NCI-H774 (cell line): Measurements from ENCODE around the gene NOC2L.
"Not testable (repeated sequence)": the region's sequence is repeated elsewhere in the genome, so short reads cannot be mapped to it uniquely, and the experiment has no call there.

Source experiments
- DNase-seq: peaks from one replicate; lab custom pipeline; 2025; lab: John Stamatoyannopoulos, UW

Gene NOC2L

GRCh38 chr1:993379-993995 lies 34.4 kb upstream of the NOC2L start:
- DNase-seq = no peak

- no peak for DNase-seq
Observed at GRCh38 chr1:992362-992761, 33.3 kb upstream of the NOC2L start.

GRCh38 chr1:991895-992294 lies 32.8 kb upstream of the NOC2L start:
- no peak for DNase-seq

- DNase-seq = not testable (repeated sequence)
Observed at GRCh38 chr1:991275-991674, 32.2 kb upstream of the NOC2L start.

GRCh38 chr1:988061-988460 lies 29.0 kb upstream of the NOC2L start:
- not testable (repeated sequence) for DNase-seq

- no peak for DNase-seq
Observed at GRCh38 chr1:985126-985525, 26.1 kb upstream of the NOC2L start.

GRCh38 chr1:984476-984814 lies 25.4 kb upstream of the NOC2L start:
- no peak for DNase-seq

GRCh38 chr1:983798-984475 lies 24.9 kb upstream of the NOC2L start:
- no peak for DNase-seq

- DNase-seq = no peak
Observed at GRCh38 chr1:982765-983436, 23.8 kb upstream of the NOC2L start.

- DNase-seq = no peak
Observed at GRCh38 chr1:981955-982558, 23.0 kb upstream of the NOC2L start, which contains the start of gene PERM1. Gene PERM1, minus strand, starts transcription at chr1:982093. Its CDS starts 1,064 bp downstream, at chr1:981029.

GRCh38 chr1:981491-981954 lies 22.5 kb upstream of the NOC2L start:
- no peak for DNase-seq

GRCh38 chr1:980602-981395 lies 21.7 kb upstream of the NOC2L start:
- no peak for DNase-seq

- no peak for DNase-seq
Observed at GRCh38 chr1:980137-980571, 21.1 kb upstream of the NOC2L start.

GRCh38 chr1:979744-980072 lies 20.7 kb upstream of the NOC2L start:
- no peak for DNase-seq

GRCh38 chr1:978835-979743 lies 20.0 kb upstream of the NOC2L start:
- DNase-seq = no peak

- DNase-seq = no peak
Observed at GRCh38 chr1:978069-978834, 19.2 kb upstream of the NOC2L start.

GRCh38 chr1:976791-977190 lies 17.7 kb upstream of the NOC2L start:
- not testable (repeated sequence) for DNase-seq

GRCh38 chr1:975896-976683 lies 17.0 kb upstream of the NOC2L start:
- DNase-seq = no peak

- no peak for DNase-seq
Observed at GRCh38 chr1:975365-975764, 16.3 kb upstream of the NOC2L start.
